K562 (cell line): ENCODE data around the gene TULP4. TPM values are rescaled to one million over a fixed set of nuclear protein-coding genes. Genes with fewer than 3 reads are reported as not detected.

Experiments used
- ATAC-seq: fragments of 200-7000 bp; cut with Tn5 transposase; 3 replicates; pipeline ENCODE4 v1.9.1; 2020; ENCODE audit warnings: moderate library complexity
- BruUV-seq: library from RNA; stranded (reverse); fragments of 400-500 nt; replicated peaks from 2 replicates; lab custom pipeline; 2021; lab: Mats Ljungman, UMichigan
- CTCF ChIA-PET: fragments of 300-600 bp; formaldehyde crosslinking; extraction: SDS; loops from one replicate; lab custom pipeline; 2021; ENCODE audit warnings: low intra/inter-chr PET ratio; lab: Yijun Ruan, JAX
- POLR2A ChIA-PET: fragments of 300-600, 350-650 bp; sonication (Branson Sonifier 250); formaldehyde crosslinking; extraction: SDS; loops from one replicate; lab custom pipeline; 2021; ENCODE audit warnings: antibody characterized with exemption, inconsistent platforms; lab: Yijun Ruan, JAX
- DNase-seq, 4 experiments: peaks; one replicate each; pipeline versions ENCODE4 v3.0.0 to v3.0.0-alpha.2; 2011 to 2018; ENCODE audit warnings: low spot score in 3 of 4, mixed read lengths in 3 of 4; ENCODE audit errors: extremely low read depth in 1 of 4
- FAIRE-seq: peaks from 2 replicates; lab custom pipeline; 2011; peaks lifted over from hg19 to GRCh38; lab: Jason Lieb, UNC
- H2AFZ ChIP-seq: 2 replicates; pipeline ENCODE4 v1.6.0; 2011; ENCODE audit warnings: low read depth, low read length, control low read depth, inconsistent platforms
- H3K27ac ChIP-seq: fragments of 200-600 bp; 3 replicates; pipeline ENCODE4 v1.8.0; 2011; ENCODE audit warnings: low read depth, mild to moderate bottlenecking, control low read depth, inconsistent platforms, low read length, moderate library complexity, mixed read lengths; ENCODE audit errors: extremely low read depth
- H3K27me3 ChIP-seq, 2 experiments: fragments of 300-600 bp in 1 of 2; 2 replicates in 1 of 2; 3 replicates in 1 of 2; pipeline versions ENCODE4 v1.6.0 to v1.8.0; 2011; ENCODE audit warnings: inconsistent platforms in 2 of 2, low read length in 2 of 2, mild to moderate bottlenecking in 1 of 2, mixed read lengths in 1 of 2, moderate library complexity in 1 of 2; ENCODE audit not compliant: control insufficient read depth in 2 of 2, insufficient read depth in 2 of 2
- H3K36me3 ChIP-seq: fragments of 300-600 bp; 3 replicates; pipeline ENCODE4 v1.8.0; 2011; ENCODE audit warnings: mild to moderate bottlenecking, low read length, inconsistent platforms; ENCODE audit not compliant: control insufficient read depth, insufficient read depth
- H3K4me1 ChIP-seq, 2 experiments: fragments of 200-600 bp in 1 of 2; replicated peaks in 1 of 2; 2 replicates in 1 of 2; 3 replicates in 1 of 2; pipeline versions ENCODE4 v1.5.1 to v1.8.0; 2011; ENCODE audit warnings: inconsistent platforms in 2 of 2, low read length in 2 of 2, mild to moderate bottlenecking in 1 of 2, mixed read lengths in 1 of 2, moderate library complexity in 1 of 2; ENCODE audit not compliant: control insufficient read depth in 2 of 2, insufficient read depth in 2 of 2
- H3K4me2 ChIP-seq: 2 replicates; pipeline ENCODE4 v1.6.1; 2011; ENCODE audit warnings: low read length, control low read depth, inconsistent platforms, mixed read lengths; ENCODE audit not compliant: insufficient read depth
- H3K4me3 ChIP-seq: fragments of 200-600 bp; sonication (generic), shearing (Covaris generic); 2 replicates; pipeline ENCODE4 v1.5.1; 2016; ENCODE audit warnings: control low read depth, inconsistent platforms
- H3K79me2 ChIP-seq: fragments of 200-600 bp; 3 replicates; pipeline ENCODE4 v1.8.0; 2011; ENCODE audit warnings: low read length, inconsistent platforms; ENCODE audit not compliant: control insufficient read depth, insufficient read depth
- H3K9ac ChIP-seq, 2 experiments: 2 replicates each; pipeline versions ENCODE4 v1.6.0 to v1.6.1; 2011; ENCODE audit warnings: low read depth in 2 of 2, low read length in 2 of 2, control low read depth in 1 of 2, inconsistent platforms in 1 of 2, mild to moderate bottlenecking in 1 of 2, mixed read lengths in 1 of 2; ENCODE audit not compliant: insufficient read depth in 1 of 2
- H3K9me1 ChIP-seq: one replicate; pipeline ENCODE4 v1.6.0; 2011; ENCODE audit warnings: inconsistent platforms, mild to moderate bottlenecking, low read length, moderate library complexity; ENCODE audit not compliant: control insufficient read depth, insufficient read depth
- H3K9me3 ChIP-seq: replicated peaks from 2 replicates; pipeline ENCODE4 v1.5.1; 2011; ENCODE audit warnings: low read depth, low read length, inconsistent platforms; ENCODE audit not compliant: control insufficient read depth, insufficient read depth
- H4K20me1 ChIP-seq: replicated peaks from 2 replicates; pipeline ENCODE4 v1.6.1; 2011; ENCODE audit warnings: low read length, inconsistent platforms, mixed read lengths; ENCODE audit not compliant: control insufficient read depth, insufficient read depth
- ARID1B ChIP-seq: fragments of 450-650 bp; IDR thresholded peaks from 2 replicates; pipeline ENCODE4 v1.6.1; 2016; ENCODE audit warnings: antibody characterized with exemption, mild to moderate bottlenecking, inconsistent platforms
- BRD4 ChIP-seq: fragments of 200-600 bp; sonication (generic); IDR thresholded peaks from 2 replicates; pipeline ENCODE4 v1.6.1; 2017; ENCODE audit warnings: inconsistent platforms
- GTF2A2 ChIP-seq: IDR thresholded peaks from 2 replicates; pipeline ENCODE4 v1.6.1; 2016; ENCODE audit warnings: mild to moderate bottlenecking, missing genetic modification characterization, missing compliant biosample characterization
- HLTF ChIP-seq: fragments of 450-650 bp; IDR thresholded peaks from 2 replicates; pipeline ENCODE4 v1.6.1; 2016
- KAT2B ChIP-seq: IDR thresholded peaks from one replicate; pipeline ENCODE4 v1.6.1; 2012; ENCODE audit warnings: low read depth, mild to moderate bottlenecking, control low read depth, inconsistent platforms, low read length, moderate library complexity
- MAZ ChIP-seq, 2 experiments: fragments of 450-650 bp in 1 of 2; sonication (generic) in 1 of 2; formaldehyde crosslinking; IDR thresholded peaks in 1 of 2; conservative IDR thresholded peaks in 1 of 2; 2 replicates each; pipeline versions ENCODE4 v1.4.0 to v1.5.0; 2020; ENCODE audit warnings: mild to moderate bottlenecking in 1 of 2, missing genetic modification reagents in 1 of 2
- NBN ChIP-seq: fragments of 450-650 bp; IDR thresholded peaks from 2 replicates; pipeline ENCODE4 v1.6.1; 2016; ENCODE audit warnings: low read depth, mild to moderate bottlenecking
- NCOA1 ChIP-seq: fragments of 450-650 bp; IDR thresholded peaks from 2 replicates; pipeline ENCODE4 v1.6.1; 2016; ENCODE audit warnings: low read depth
- PHB2 ChIP-seq: fragments of 450-650 bp; IDR thresholded peaks from 2 replicates; pipeline ENCODE4 v1.6.1; 2017; ENCODE audit warnings: low read depth
- RBM15 ChIP-seq: fragments of 200-400 bp; formaldehyde crosslinking; IDR thresholded peaks from 2 replicates; pipeline ENCODE4 v1.6.1; 2018; ENCODE audit warnings: mild to moderate bottlenecking, low read length, moderate library complexity; ENCODE audit not compliant: insufficient read depth
- SAFB ChIP-seq: fragments of 200-400 bp; formaldehyde crosslinking; IDR thresholded peaks from 2 replicates; pipeline ENCODE4 v1.6.1; 2017; ENCODE audit warnings: low read depth, low read length, borderline replicate concordance
- SMAD3 ChIP-seq: fragments of 450-650 bp; formaldehyde crosslinking; conservative IDR thresholded peaks from 2 replicates; pipeline ENCODE4 v1.4.0; 2020; ENCODE audit warnings: mild to moderate bottlenecking
- TEAD4 ChIP-seq, 2 experiments: sonication (generic) in 1 of 2; formaldehyde crosslinking in 1 of 2; IDR thresholded peaks; 2 replicates each; pipeline versions ENCODE4 v1.6.1 to v1.8.0; 2012 to 2022; ENCODE audit warnings: borderline replicate concordance in 1 of 2, inconsistent platforms in 1 of 2, low read length in 1 of 2, mild to moderate bottlenecking in 1 of 2, missing genetic modification reagents in 1 of 2
- ZNF121 ChIP-seq: sonication (generic); formaldehyde crosslinking; conservative IDR thresholded peaks from 2 replicates; pipeline ENCODE4 v1.8.0; 2022; ENCODE audit warnings: missing genetic modification reagents
- WGBS: fragments of 100-300 bp; shearing (Covaris generic); methylation state at CpG from one replicate; pipeline ENCODE4 v1.1.6; 2016; ENCODE audit warnings: low coverage, mixed read lengths; ENCODE audit not compliant: insufficient coverage; ENCODE audit errors: missing lambda C conversion rate; 5-methylcytosine and 5-hydroxymethylcytosine counted together
- in situ Hi-C: fragments of 300-500 bp; cut with MboI; formaldehyde crosslinking; loops from 4 replicates; pipeline ENCODE4 v1.15.0; 2018; ENCODE audit warnings: inconsistent platforms, mixed read lengths
- intact Hi-C: fragments of 100-400 bp; cut with micrococcal nuclease; formaldehyde crosslinking; loops from 2 replicates; pipeline ENCODE4 v1.14.2; 2022
- polyA plus RNA-seq, 8 experiments: library from polyadenylated mRNA; depleted of rRNA in 4 of 8; stranded (reverse) in 5 of 8; unstranded in 3 of 8; fragments of >200 nt; fragmentation: Nextera tagmentation in 2 of 8; fragmentation: Illumina TruSeq in 1 of 8; extraction: Ambion mirVana in 2 of 8; extraction: Trizol in 1 of 8; gene quantifications; 2 replicates each; pipeline versions ENCODE4 v1.2.1 to v1.2.3, GENCODE V29; 2011 to 2014; ENCODE audit warnings: inconsistent platforms in 1 of 8, missing spikeins in 1 of 8
- total RNA-seq, 7 experiments: library from RNA; depleted of rRNA in 6 of 7; stranded (reverse); fragments of >200 nt in 6 of 7; fragmentation: Illumina TruSeq in 2 of 7; extraction: Trizol in 2 of 7; gene quantifications; 2 replicates each; pipeline versions ENCODE4 v1.2.1 to v1.2.3, GENCODE V29; 2011 to 2021; ENCODE audit warnings: low replicate concordance in 1 of 7
- TF ChIP-seq, protein P1 (sequence below): fragments of 450-650 bp; IDR thresholded peaks from 2 replicates; pipeline ENCODE4 v1.6.1; 2016; ENCODE audit warnings: missing biosample characterization, missing genetic modification characterization
- TF ChIP-seq, protein P2 (sequence below): fragments of 250-450 bp; sonication (Bioruptor Pico); IDR thresholded peaks from 2 replicates; pipeline ENCODE4 v1.6.1; 2021; ENCODE audit warnings: mild to moderate bottlenecking
- TF ChIP-seq, protein P3 (sequence below): fragments of 250-450 bp; sonication (Bioruptor Pico); IDR thresholded peaks from 2 replicates; pipeline ENCODE4 v1.8.0; 2021; ENCODE audit warnings: mild to moderate bottlenecking, moderate library complexity
- TF ChIP-seq, protein P4 (sequence below), 2 experiments: IDR thresholded peaks; 2 replicates each; pipeline ENCODE4 v1.6.1; 2012; ENCODE audit warnings: improper control_type of control experiment in 2 of 2, low read depth in 2 of 2, low read length in 2 of 2, borderline replicate concordance in 1 of 2

TULP4 gene
- total and polyA plus RNA-seq, 9 of the 15 experiments (the other 6 are each of a cell fraction or from before 2014, with no cell fraction given): 1.2 to 50.4 (median 11.0) TPM

DNA sequence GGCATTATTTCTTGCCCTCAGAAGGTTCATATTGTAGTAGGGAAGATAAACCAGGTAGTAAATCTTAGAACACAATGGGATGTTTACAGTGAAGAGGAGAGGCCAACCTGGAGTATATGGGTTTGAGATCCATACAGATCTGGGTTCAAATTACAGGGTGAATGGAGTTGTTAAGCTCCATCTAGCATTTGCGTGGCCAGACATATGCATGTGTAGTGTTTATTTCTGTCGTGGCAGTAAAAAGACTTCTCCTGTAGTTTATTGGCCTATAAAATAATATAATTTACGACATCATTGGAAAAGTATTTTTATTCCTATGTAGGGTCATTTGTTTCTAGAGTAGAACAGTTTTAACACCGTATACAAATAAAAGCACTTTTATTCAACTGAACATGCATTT is 25.2 kb upstream of the TULP4 start (continued):
- no peak for TF ChIP-seq GTF2A2
- TF ChIP-seq SAFB: no peak
- TF ChIP-seq, protein P1, sequence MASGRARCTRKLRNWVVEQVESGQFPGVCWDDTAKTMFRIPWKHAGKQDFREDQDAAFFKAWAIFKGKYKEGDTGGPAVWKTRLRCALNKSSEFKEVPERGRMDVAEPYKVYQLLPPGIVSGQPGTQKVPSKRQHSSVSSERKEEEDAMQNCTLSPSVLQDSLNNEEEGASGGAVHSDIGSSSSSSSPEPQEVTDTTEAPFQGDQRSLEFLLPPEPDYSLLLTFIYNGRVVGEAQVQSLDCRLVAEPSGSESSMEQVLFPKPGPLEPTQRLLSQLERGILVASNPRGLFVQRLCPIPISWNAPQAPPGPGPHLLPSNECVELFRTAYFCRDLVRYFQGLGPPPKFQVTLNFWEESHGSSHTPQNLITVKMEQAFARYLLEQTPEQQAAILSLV (tag): no peak
- no peak for TF ChIP-seq MAZ (CRISPR knock-in tag; conservative IDR thresholded peaks at IDR 0.05 in 1 of 2, IDR thresholded peaks at IDR 0.05 in 1 of 2)
- TF ChIP-seq, all 486 proteins: peak for 3

DNA sequence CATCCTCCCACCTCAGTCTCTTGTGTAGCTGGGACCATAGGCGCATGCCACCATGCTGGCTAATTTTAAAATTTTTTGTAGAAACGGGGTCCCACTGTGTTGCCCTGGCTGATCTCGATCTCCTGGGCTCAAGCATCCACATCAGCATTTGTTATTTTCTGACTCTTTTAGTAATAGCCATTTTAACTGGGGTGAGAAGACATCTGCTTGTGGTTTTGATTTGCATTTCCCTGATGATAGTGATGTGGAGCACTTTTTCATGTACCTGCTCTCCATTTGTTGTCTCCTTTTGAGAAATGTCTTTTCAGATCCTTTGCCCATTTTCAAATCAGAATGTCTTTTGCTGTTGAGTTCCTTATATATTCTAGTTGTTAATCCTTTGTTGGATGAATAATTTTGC is 22.2 kb upstream of the TULP4 start:
- H3K27me3 ChIP-seq: no peaks in the 10 kb centered on the region
- H3K4me3 ChIP-seq: no peak overlapping the region
- in situ Hi-C loops (no loop called here), intact Hi-C loops (no loop called here)
- H3K9me3 ChIP-seq: no peaks in the 10 kb centered on the region
- H2AFZ ChIP-seq: no peak overlapping the region
- H3K4me2 ChIP-seq: no peak overlapping the region
- no peaks in the 10 kb centered on the region for H3K4me1 ChIP-seq
- no peaks in the 10 kb centered on the region for H3K9me1 ChIP-seq
- 61% methylated on average over 3 of the region's 3 CpGs for WGBS
- FAIRE-seq (no peak), DNase-seq (no peak), ATAC-seq (no peak)
- H3K36me3 ChIP-seq: peaks cover 6% of the 10 kb centered on the region; the same call in 1 of the 3 replicates
- no TSS peak for BruUV-seq
- ChIA-PET CTCF (no interaction called here), POLR2A (no interaction called here)
- H3K9ac ChIP-seq: no peak overlapping the region
- no peaks in the 10 kb centered on the region for H4K20me1 ChIP-seq
- H3K27ac ChIP-seq: no peak overlapping the region
- no peaks in the 10 kb centered on the region; the same call in 2 of the 3 replicates for H3K79me2 ChIP-seq
- TF ChIP-seq RBM15 (no peak), TEAD4 (IDR thresholded peaks at IDR 0.05; ENCODE audit: low read length) (no peak), TEAD4 (CRISPR knock-in tag; IDR thresholded peaks at IDR 0.05; ENCODE audit: borderline replicate concordance) (no peak), PHB2 (no peak), NBN (no peak), ZNF121 (CRISPR knock-in tag) (no peak), HLTF (no peak), NCOA1 (no peak), KAT2B (no peak), BRD4 (no peak), ARID1B (no peak), SMAD3 (CRISPR knock-in tag) (no peak)
- TF ChIP-seq, protein P2, sequence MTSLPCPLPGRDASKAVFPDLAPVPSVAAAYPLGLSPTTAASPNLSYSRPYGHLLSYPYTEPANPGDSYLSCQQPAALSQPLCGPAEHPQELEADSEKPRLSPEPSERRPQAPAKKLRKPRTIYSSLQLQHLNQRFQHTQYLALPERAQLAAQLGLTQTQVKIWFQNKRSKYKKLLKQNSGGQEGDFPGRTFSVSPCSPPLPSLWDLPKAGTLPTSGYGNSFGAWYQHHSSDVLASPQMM (CRISPR knock-in tag): no peak
- TF ChIP-seq, protein P3, sequence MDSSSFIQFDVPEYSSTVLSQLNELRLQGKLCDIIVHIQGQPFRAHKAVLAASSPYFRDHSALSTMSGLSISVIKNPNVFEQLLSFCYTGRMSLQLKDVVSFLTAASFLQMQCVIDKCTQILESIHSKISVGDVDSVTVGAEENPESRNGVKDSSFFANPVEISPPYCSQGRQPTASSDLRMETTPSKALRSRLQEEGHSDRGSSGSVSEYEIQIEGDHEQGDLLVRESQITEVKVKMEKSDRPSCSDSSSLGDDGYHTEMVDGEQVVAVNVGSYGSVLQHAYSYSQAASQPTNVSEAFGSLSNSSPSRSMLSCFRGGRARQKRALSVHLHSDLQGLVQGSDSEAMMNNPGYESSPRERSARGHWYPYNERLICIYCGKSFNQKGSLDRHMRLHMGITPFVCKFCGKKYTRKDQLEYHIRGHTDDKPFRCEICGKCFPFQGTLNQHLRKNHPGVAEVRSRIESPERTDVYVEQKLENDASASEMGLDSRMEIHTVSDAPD (CRISPR knock-in tag): no peak
- TF ChIP-seq, protein P4, sequence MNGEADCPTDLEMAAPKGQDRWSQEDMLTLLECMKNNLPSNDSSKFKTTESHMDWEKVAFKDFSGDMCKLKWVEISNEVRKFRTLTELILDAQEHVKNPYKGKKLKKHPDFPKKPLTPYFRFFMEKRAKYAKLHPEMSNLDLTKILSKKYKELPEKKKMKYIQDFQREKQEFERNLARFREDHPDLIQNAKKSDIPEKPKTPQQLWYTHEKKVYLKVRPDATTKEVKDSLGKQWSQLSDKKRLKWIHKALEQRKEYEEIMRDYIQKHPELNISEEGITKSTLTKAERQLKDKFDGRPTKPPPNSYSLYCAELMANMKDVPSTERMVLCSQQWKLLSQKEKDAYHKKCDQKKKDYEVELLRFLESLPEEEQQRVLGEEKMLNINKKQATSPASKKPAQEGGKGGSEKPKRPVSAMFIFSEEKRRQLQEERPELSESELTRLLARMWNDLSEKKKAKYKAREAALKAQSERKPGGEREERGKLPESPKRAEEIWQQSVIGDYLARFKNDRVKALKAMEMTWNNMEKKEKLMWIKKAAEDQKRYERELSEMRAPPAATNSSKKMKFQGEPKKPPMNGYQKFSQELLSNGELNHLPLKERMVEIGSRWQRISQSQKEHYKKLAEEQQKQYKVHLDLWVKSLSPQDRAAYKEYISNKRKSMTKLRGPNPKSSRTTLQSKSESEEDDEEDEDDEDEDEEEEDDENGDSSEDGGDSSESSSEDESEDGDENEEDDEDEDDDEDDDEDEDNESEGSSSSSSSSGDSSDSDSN (IDR thresholded peaks at IDR 0.05; ENCODE audit: borderline replicate concordance in 1 of 2, low read depth in 2 of 2, low read length in 2 of 2): no peak
